ENCODE data around the gene HBE1.

The HBE1 gene

DNA sequence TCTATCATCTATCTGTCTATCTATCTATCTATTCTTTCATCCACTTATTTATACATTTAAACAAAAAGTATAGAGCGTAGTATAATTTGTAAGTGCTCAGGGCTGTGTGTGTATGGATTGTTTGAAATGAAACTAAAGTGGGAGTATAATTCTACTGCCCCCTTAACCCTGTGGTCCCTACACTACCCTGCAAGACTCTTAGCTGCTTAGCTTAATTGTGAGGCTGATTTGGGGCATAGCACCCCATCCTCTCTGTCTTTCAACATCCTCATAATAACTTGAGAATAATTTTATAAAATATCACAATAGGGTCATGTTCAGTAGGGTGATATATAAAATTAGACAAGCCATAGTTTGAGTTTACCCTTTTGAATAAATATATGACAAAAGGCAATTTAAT lies 20.4 kb upstream of the HBE1 start:
- no peaks in the 10 kb centered on the region for H3K4me1 Mint-ChIP-seq (ENCODE audit: low read depth)
- no peaks in the 10 kb centered on the region for H3K9me3 Mint-ChIP-seq
- H3K27me3 Mint-ChIP-seq = no peaks in the 10 kb centered on the region
- no peak for DNase-seq
- H3K4me3 Mint-ChIP-seq = no peak overlapping the region
- H3K27ac Mint-ChIP-seq = no peak overlapping the region
- no peaks in the 10 kb centered on the region for H3K36me3 Mint-ChIP-seq (ENCODE audit: low read depth)

- Mint-ChIP-seq H3K27ac (no peak overlapping the region), H3K36me3 (ENCODE audit: low read depth) (no peaks in the 10 kb centered on the region), H3K9me3 (no peaks in the 10 kb centered on the region), H3K4me1 (ENCODE audit: low read depth) (no peaks in the 10 kb centered on the region), H3K4me3 (no peak overlapping the region), H3K27me3 (no peaks in the 10 kb centered on the region)
- DNase-seq = no peak
Observed at GRCh38 chr11:5289696-5290095, 20.0 kb upstream of the HBE1 start.

DNA sequence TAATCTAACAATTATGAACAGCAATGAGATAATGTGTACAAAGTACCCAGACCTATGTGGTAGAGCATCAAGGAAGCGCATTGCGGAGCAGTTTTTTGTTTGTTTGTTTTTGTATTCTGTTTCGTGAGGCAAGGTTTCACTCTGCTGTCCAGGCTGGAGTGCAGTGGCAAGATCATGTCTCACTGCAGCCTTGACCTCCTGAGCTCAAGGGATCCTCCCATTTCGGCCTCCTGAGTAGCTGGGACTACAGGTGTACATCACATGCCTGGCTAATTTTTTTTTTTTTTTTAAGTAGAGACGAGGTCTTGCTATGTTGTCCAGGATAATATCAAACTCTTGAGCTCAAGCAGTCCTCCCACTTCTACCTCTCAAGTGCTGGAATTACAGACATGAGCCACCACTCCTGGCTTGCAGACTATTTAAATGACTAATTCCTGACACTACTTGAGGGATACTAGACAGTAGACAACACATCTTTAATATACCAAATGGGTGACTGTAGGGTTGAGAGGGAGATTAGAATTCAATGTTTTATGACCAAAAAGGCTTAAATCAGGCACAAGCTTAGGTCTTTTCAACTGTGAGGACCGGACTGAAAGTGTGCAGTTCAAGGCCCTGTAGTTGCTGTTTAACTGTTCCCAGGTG lies 19.3 kb upstream of the HBE1 start:
- Mint-ChIP-seq H3K27ac (no peak overlapping the region), H3K4me3 (no peak overlapping the region), H3K4me1 (ENCODE audit: low read depth) (no peaks in the 10 kb centered on the region), H3K27me3 (no peaks in the 10 kb centered on the region), H3K36me3 (ENCODE audit: low read depth) (no peaks in the 10 kb centered on the region), H3K9me3 (no peaks in the 10 kb centered on the region)
- DNase-seq = no peak

GRCh38 chr11:5288108-5288905 lies 18.6 kb upstream of the HBE1 start:
- no peaks in the 10 kb centered on the region for H3K27me3 Mint-ChIP-seq

DNA sequence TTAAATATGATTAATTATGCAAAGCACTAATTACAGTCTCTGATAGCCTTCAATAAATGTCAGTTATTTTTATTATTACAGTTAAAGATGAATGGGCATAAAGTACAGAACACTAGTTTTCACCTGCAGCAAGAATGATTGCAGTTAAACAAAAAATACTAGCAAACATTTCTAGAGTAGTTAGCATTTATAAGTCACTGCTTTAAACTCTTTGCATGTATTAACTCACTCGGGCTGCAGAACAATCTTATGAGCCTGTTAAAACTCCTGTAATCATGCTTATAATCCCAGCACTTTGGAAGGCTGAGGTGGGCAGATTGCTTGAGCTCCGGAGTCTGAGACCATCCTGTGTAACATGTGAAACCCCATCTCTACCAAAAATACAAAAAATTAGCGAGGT lies 17.2 kb upstream of the HBE1 start:
- Mint-ChIP-seq H3K9me3 (no peaks in the 10 kb centered on the region), H3K36me3 (ENCODE audit: low read depth) (no peaks in the 10 kb centered on the region), H3K27ac (no peak overlapping the region), H3K4me1 (ENCODE audit: low read depth) (no peaks in the 10 kb centered on the region), H3K4me3 (no peak overlapping the region), H3K27me3 (no peaks in the 10 kb centered on the region)
- DNase-seq = no peak

More at GRCh38 chr11:5288108-5288905, 18.6 kb upstream of the HBE1 start:
- Mint-ChIP-seq H3K36me3 (ENCODE audit: low read depth) (no peaks in the 10 kb centered on the region), H3K9me3 (no peaks in the 10 kb centered on the region), H3K27ac (no peak overlapping the region), H3K4me1 (ENCODE audit: low read depth) (no peaks in the 10 kb centered on the region), H3K4me3 (no peak overlapping the region)
- no peak for DNase-seq

DNA sequence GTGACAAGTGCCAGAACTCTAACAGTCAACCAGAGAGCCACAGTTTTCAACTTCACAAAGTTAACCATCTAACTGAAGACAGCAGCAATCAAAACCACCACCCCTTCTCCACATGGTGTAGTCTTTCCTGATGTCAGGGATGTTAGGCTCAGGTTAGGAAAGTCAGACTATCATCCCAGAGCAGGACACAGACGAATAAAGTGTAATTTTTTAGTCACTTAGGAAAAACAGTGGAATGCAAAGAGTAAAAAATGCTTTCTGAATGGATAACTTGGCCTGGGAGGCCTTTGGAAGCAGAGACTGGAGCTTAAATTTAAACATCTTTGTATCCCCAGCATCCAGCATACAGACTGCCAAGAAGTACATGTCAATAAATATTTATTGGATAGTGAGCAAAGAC lies 16.6 kb upstream of the HBE1 start:
- Mint-ChIP-seq H3K27ac (no peak overlapping the region), H3K9me3 (no peaks in the 10 kb centered on the region), H3K36me3 (ENCODE audit: low read depth) (no peaks in the 10 kb centered on the region), H3K4me1 (ENCODE audit: low read depth) (no peaks in the 10 kb centered on the region), H3K27me3 (no peaks in the 10 kb centered on the region), H3K4me3 (no peak overlapping the region)
- DNase-seq = no peak

GRCh38 chr11:5285703-5286340 lies 16.1 kb upstream of the HBE1 start:
- H3K36me3 Mint-ChIP-seq (ENCODE audit: low read depth) = no peaks in the 10 kb centered on the region
- no peak overlapping the region for H3K27ac Mint-ChIP-seq
- no peak for DNase-seq
- no peaks in the 10 kb centered on the region for H3K4me1 Mint-ChIP-seq (ENCODE audit: low read depth)
- no peaks in the 10 kb centered on the region for H3K27me3 Mint-ChIP-seq
- H3K4me3 Mint-ChIP-seq = no peak overlapping the region
- no peaks in the 10 kb centered on the region for H3K9me3 Mint-ChIP-seq

DNA sequence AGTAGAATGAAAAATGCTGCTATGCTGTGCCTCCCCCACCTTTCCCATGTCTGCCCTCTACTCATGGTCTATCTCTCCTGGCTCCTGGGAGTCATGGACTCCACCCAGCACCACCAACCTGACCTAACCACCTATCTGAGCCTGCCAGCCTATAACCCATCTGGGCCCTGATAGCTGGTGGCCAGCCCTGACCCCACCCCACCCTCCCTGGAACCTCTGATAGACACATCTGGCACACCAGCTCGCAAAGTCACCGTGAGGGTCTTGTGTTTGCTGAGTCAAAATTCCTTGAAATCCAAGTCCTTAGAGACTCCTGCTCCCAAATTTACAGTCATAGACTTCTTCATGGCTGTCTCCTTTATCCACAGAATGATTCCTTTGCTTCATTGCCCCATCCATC lies 14.9 kb upstream of the HBE1 start:
- no peak overlapping the region for H3K27ac Mint-ChIP-seq
- H3K4me3 Mint-ChIP-seq = no peak overlapping the region
- H3K27me3 Mint-ChIP-seq = no peaks in the 10 kb centered on the region
- H3K36me3 Mint-ChIP-seq (ENCODE audit: low read depth) = no peaks in the 10 kb centered on the region
- no peak for DNase-seq
- no peaks in the 10 kb centered on the region for H3K4me1 Mint-ChIP-seq (ENCODE audit: low read depth)
- no peaks in the 10 kb centered on the region for H3K9me3 Mint-ChIP-seq

- Mint-ChIP-seq H3K36me3 (ENCODE audit: low read depth) (no peaks in the 10 kb centered on the region), H3K4me3 (no peak overlapping the region), H3K9me3 (no peaks in the 10 kb centered on the region), H3K4me1 (ENCODE audit: low read depth) (no peaks in the 10 kb centered on the region), H3K27ac (no peak overlapping the region), H3K27me3 (no peaks in the 10 kb centered on the region)
- no peak for DNase-seq
Observed at GRCh38 chr11:5283882-5284281, 14.1 kb upstream of the HBE1 start.

DNA sequence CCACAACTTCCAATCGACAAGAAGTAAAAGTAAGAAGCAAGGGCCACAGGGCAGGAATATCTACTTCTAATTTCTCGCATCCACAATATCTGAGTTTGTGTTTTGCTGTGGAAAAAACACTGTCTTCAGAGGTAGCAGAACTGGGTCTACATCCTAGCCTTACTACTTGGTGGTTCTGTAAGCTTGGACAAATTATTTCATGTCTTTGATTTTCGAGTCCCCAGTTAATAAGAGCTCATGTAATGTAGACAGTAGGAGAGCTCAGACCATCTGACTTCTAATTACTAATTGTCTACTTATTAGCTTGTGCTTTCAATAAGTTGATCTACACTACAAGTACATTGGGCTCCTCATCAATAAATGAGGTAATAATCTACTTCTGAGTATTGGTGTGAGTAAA lies 13.3 kb upstream of the HBE1 start:
- Mint-ChIP-seq H3K27me3 (no peaks in the 10 kb centered on the region), H3K4me1 (ENCODE audit: low read depth) (no peaks in the 10 kb centered on the region), H3K4me3 (no peak overlapping the region), H3K9me3 (no peaks in the 10 kb centered on the region), H3K36me3 (ENCODE audit: low read depth) (no peaks in the 10 kb centered on the region), H3K27ac (no peak overlapping the region)
- DNase-seq = no peak

DNA sequence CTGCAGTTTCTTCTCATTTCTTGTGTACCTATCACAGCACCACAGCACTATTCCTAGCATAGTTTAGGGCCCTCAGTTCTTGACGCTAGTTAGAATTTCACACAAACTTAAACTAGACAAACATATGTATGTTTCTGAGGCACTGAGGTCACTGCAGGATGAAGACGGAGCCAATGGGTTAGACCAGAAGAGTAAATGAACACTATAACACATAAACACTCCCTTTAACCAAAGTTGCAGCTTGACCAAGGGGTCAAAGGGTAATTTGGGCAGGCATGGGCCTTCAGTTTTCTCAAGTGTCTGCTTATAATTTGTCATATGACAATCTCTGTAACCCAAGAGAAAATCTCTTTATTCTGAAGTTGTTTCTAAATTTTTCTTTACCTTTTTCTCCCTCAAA lies 12.9 kb upstream of the HBE1 start:
- H3K27me3 Mint-ChIP-seq = no peaks in the 10 kb centered on the region
- H3K36me3 Mint-ChIP-seq (ENCODE audit: low read depth) = no peaks in the 10 kb centered on the region
- no peak overlapping the region for H3K4me3 Mint-ChIP-seq
- no peak for DNase-seq
- H3K9me3 Mint-ChIP-seq = no peaks in the 10 kb centered on the region
- H3K4me1 Mint-ChIP-seq (ENCODE audit: low read depth) = no peaks in the 10 kb centered on the region
- no peak overlapping the region for H3K27ac Mint-ChIP-seq

DNA sequence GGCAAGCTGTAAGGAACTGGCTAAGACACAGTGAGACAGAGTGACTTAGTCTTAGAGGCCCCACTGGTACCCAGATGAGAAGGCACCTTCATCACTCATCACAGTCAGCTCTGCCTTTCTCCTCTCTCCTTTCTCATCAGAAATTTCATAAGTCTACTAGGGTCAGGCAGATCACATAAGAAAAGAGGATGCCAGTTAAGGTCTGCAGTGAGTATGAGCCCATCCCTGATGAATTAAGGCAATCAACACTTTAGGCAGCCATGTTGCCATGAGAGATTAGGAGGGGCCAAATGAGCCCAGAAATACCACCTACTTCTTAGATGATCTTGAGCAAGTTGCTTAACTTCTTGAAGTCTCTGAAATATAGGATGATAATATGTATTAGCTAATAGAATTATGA lies 11.9 kb upstream of the HBE1 start:
- Mint-ChIP-seq H3K27me3 (no peaks in the 10 kb centered on the region), H3K9me3 (no peaks in the 10 kb centered on the region), H3K4me3 (no peak overlapping the region), H3K27ac (no peak overlapping the region), H3K36me3 (ENCODE audit: low read depth) (no peaks in the 10 kb centered on the region), H3K4me1 (ENCODE audit: low read depth) (no peaks in the 10 kb centered on the region)
- DNase-seq = no peak

DNA sequence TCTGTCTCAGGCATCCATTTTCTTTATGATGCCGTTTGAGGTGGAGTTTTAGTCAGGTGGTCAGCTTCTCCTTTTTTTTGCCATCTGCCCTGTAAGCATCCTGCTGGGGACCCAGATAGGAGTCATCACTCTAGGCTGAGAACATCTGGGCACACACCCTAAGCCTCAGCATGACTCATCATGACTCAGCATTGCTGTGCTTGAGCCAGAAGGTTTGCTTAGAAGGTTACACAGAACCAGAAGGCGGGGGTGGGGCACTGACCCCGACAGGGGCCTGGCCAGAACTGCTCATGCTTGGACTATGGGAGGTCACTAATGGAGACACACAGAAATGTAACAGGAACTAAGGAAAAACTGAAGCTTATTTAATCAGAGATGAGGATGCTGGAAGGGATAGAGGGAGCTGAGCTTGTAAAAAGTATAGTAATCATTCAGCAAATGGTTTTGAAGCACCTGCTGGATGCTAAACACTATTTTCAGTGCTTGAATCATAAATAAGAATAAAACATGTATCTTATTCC lies 10.9 kb upstream of the HBE1 start:
- Mint-ChIP-seq H3K4me3 (no peak overlapping the region), H3K27me3 (no peaks in the 10 kb centered on the region), H3K9me3 (no peaks in the 10 kb centered on the region), H3K4me1 (ENCODE audit: low read depth) (no peaks in the 10 kb centered on the region), H3K36me3 (ENCODE audit: low read depth) (no peaks in the 10 kb centered on the region), H3K27ac (no peak overlapping the region)
- DNase-seq = no peak

DNA sequence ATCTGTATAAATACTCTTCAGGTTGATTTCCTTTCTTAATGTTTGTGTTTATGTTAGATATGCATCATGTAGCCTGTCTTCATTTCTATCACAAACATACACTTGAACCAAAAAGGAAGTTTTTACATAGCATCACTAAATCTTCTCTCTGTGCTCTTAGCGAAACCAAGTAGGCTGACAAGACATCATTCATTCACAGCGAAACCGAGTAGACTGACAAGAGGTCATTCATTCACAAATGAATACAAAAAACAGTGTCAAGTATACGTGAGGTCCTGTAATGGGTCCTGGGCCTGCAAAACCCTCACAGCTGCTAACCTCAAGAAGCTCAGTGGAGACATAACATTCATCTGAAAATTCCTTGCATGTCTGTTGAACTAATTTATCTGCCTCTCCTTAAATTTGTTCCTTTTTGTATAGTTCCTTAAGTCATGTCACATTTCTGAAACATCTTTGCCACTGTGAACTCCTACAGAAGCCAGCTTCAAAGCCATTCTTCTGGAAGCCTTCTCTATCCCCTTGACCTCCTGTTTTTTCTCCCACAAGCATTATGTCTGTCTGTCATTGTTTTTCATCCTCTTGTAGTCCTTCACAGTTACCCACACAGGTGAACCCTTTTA lies 9.8 kb upstream of the HBE1 start:
- no peak for DNase-seq
- H3K27ac Mint-ChIP-seq = no peak overlapping the region
- no peak overlapping the region for H3K4me3 Mint-ChIP-seq
- no peaks in the 10 kb centered on the region for H3K36me3 Mint-ChIP-seq (ENCODE audit: low read depth)
- H3K4me1 Mint-ChIP-seq (ENCODE audit: low read depth) = no peaks in the 10 kb centered on the region
- peaks cover under 1% of the 10 kb centered on the region for H3K27me3 Mint-ChIP-seq
- no peaks in the 10 kb centered on the region for H3K9me3 Mint-ChIP-seq

All from activated T-cell treated with anti-CD3 and anti-CD28 coated beads, Interleukin-2, amount 50 U/mL, for 24 hours (primary cell).